ENCODE measurements around the gene ATP8A2. TPM values are rescaled to one million over a fixed set of nuclear protein-coding genes. Genes with fewer than 3 reads are reported as not detected.

Gene ATP8A2
- total and polyA plus RNA-seq, 4 donors = 0.31 to 2.7 (median 1.1) TPM

- no peak for DNase-seq
- H3K4me3 ChIP-seq = no peak overlapping the region
- H3K36me3 ChIP-seq (ENCODE audit: control insufficient read depth in 4 of 4, insufficient read depth in 4 of 4, low read length in 4 of 4) = no peaks in the 10 kb centered on the region
- H3K4me1 ChIP-seq (ENCODE audit: control insufficient read depth in 5 of 5, insufficient read depth in 5 of 5, low read length in 5 of 5) = peaks cover 0 to 19% (median 6%) of the 10 kb centered on the region in 5 donors
- H3K27ac ChIP-seq (ENCODE audit: low read depth in 1 of 2, low read length in 1 of 2) = no peak overlapping the region
- peaks cover 0 to 3% (median 0%) of the 10 kb centered on the region in 4 donors for H3K9me3 ChIP-seq (ENCODE audit: control insufficient read depth in 4 of 4, insufficient read depth in 3 of 4, low read length in 3 of 4)
- ATAC-seq (ENCODE audit: insufficient read depth, low FRiP score) = no peak
- H3K9ac ChIP-seq (ENCODE audit: insufficient read depth in 1 of 2, low read length in 2 of 2) = no peak overlapping the region
- WGBS, 2 donors = 79 to 89% methylated on average over 9 of the region's 9 CpGs
- H3K27me3 ChIP-seq (ENCODE audit: control insufficient read depth in 3 of 3, insufficient read depth in 3 of 3, low read length in 2 of 3) = no peaks in the 10 kb centered on the region
- TF ChIP-seq CTCF (IDR thresholded peaks at IDR 0.05; ENCODE audit: control extremely low read depth, extremely low read depth) = no peak
Observed at GRCh38 chr13:25682276-25682675, 310.5 kb downstream of the ATP8A2 start.

DNA sequence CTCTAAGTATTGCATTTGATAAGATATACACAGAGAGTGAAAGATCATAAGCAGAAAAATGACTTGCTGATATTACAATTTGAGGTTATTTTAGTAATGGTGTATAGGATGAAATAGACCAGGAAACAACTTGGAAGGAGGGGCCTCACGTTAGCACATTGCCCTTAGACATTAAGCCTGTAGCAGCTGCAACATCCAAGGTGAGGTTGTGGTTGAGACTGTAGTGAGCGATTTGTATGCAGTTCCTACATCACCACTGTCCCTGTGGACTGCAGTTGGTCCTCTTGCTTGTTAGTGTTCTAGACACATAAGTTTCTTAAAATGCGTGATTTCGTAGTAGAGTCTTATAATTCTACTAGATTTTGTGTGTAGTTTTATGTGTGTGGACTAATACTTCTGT is 311.3 kb downstream of the ATP8A2 start:
- Histone ChIP-seq H3K4me1 (ENCODE audit: control insufficient read depth in 5 of 5, insufficient read depth in 5 of 5, low read length in 5 of 5) (peaks cover 0 to 26% (median 6%) of the 10 kb centered on the region in 5 donors), H3K9me3 (ENCODE audit: control insufficient read depth in 4 of 4, insufficient read depth in 3 of 4, low read length in 3 of 4) (peaks cover 0 to 3% (median 0%) of the 10 kb centered on the region in 4 donors), H3K36me3 (ENCODE audit: control insufficient read depth in 4 of 4, insufficient read depth in 4 of 4, low read length in 4 of 4) (no peaks in the 10 kb centered on the region), H3K9ac (ENCODE audit: insufficient read depth in 1 of 2, low read length in 2 of 2) (no peak overlapping the region), H3K27ac (ENCODE audit: low read depth in 1 of 2, low read length in 1 of 2) (no peak overlapping the region), H3K27me3 (ENCODE audit: control insufficient read depth in 3 of 3, insufficient read depth in 3 of 3, low read length in 2 of 3) (no peaks in the 10 kb centered on the region), H3K4me3 (no peak overlapping the region)
- TF ChIP-seq CTCF (IDR thresholded peaks at IDR 0.05; ENCODE audit: control extremely low read depth, extremely low read depth) = no peak
- no peak for DNase-seq
- no peak for ATAC-seq (ENCODE audit: insufficient read depth, low FRiP score)
- WGBS, 2 donors = 89 to 91% methylated on average over 4 of the region's 4 CpGs

- H3K4me1 ChIP-seq (ENCODE audit: control insufficient read depth in 5 of 5, insufficient read depth in 5 of 5, low read length in 5 of 5) = peaks cover 0 to 33% (median 6%) of the 10 kb centered on the region in 5 donors
- H3K27ac ChIP-seq (ENCODE audit: low read depth in 1 of 2, low read length in 1 of 2) = no peak overlapping the region
- peaks cover 0 to 3% (median 0%) of the 10 kb centered on the region in 4 donors for H3K9me3 ChIP-seq (ENCODE audit: control insufficient read depth in 4 of 4, insufficient read depth in 3 of 4, low read length in 3 of 4)
- no peak for DNase-seq
- H3K4me3 ChIP-seq = no peak overlapping the region
- no peak overlapping the region for H3K9ac ChIP-seq (ENCODE audit: insufficient read depth in 1 of 2, low read length in 2 of 2)
- TF ChIP-seq CTCF (IDR thresholded peaks at IDR 0.05; ENCODE audit: control extremely low read depth, extremely low read depth) = no peak
- no peaks in the 10 kb centered on the region for H3K36me3 ChIP-seq (ENCODE audit: control insufficient read depth in 4 of 4, insufficient read depth in 4 of 4, low read length in 4 of 4)
- no peak for ATAC-seq (ENCODE audit: insufficient read depth, low FRiP score)
- H3K27me3 ChIP-seq (ENCODE audit: control insufficient read depth in 3 of 3, insufficient read depth in 3 of 3, low read length in 2 of 3) = no peaks in the 10 kb centered on the region
- WGBS, 2 donors = 94 to 95% methylated on average over 6 of the region's 6 CpGs
Observed at GRCh38 chr13:25683662-25684370, 312.0 kb downstream of the ATP8A2 start.
